Activated CD4-positive, CD25-positive, alpha-beta regulatory T cell (primary cell): ENCODE measurements around the gene FUS.
A peak's percentile ranks its signal among the peaks of the same experiment; 100 is the strongest.
"Not testable (repeated sequence)": the region's sequence is repeated elsewhere in the genome, so short reads cannot be mapped to it uniquely, and the experiment has no call there.

ENCODE experiments used
- DNase-seq, 4 experiments: peaks; one replicate each; lab custom pipeline; 2025; lab: John Stamatoyannopoulos, UW

The FUS gene

DNA sequence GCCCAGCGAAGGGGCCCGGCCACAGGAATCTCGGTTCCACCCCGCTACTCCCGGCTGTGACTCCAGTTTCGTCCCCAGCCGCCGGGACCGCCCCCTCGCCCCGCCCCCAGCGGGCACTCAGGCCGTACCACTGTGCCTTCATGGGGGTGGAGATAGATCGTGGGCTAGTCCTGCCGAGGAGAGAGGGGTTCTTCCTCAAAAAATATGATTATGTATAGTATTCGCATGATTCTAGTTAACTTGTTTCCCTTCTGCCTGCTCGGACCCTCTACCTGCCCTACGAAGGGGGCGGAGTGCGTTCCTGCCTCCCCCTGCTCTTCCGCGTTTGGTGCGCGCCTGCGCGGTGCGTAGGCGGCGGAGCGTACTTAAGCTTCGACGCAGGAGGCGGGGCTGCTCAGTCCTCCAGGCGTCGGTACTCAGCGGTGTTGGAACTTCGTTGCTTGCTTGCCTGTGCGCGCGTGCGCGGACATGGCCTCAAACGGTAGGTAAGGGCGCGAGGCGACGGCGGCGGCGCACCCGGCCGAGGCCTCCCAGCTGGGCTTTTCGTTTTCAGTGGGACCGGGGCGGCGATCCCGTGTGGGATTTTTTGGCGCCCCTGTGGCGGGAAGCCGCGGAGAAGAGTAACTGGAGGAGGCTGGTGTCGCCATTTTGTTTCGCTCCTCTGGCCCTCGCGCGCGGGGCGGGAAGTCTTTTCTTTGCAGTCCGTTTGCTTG, at the start of gene FUS:
FUS (plus strand) TSS at position 393 of the 713 bp plus-strand sequence; CDS start at position 469, 76 bp downstream.
- DNase-seq = peak; percentile 84 to 92 (median 84)

DNA sequence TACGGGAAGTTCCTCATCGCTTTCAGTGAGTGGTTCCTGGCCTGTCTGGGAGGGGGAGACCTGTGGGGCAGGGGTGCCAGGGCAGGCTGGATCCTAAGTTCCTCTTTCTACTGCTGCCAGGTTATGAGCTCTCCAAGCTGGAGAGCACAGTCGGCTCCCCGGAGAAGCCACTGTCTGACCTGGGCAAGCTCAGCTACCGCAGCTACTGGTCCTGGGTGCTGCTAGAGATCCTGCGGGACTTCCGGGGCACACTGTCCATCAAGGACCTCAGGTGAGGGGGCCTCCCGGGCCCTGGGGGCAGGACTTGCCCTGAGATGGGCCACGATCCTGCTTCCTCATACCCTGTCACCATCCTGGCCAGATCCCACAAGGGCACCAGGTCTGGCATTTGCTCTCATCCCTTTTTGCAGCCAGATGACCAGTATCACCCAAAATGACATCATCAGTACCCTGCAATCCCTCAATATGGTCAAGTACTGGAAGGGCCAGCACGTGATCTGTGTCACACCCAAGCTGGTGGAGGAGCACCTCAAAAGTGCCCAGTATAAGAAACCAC, 49.5 kb upstream of the FUS start:
- DNase-seq = no peak

DNA sequence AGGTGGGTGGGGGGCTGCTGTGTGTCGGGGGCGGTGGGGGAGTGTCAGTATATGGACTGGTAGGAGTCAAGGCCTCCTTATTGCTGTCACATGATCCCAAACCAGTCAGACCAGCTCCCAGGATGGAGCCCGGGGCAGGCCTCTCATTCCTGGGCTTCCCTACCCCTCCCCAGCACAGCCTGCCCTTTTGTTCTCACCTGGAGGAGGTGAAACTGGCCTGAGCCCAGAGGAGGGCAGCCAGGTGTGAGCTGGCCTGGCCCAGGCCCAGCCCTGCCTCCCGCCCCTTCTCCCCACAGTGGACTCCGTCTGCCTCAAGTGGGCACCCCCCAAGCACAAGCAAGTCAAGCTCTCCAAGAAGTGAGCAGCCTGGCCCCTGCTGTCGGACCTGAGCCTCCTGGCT, 49.0 kb upstream of the FUS start:
- no peak for DNase-seq

DNA sequence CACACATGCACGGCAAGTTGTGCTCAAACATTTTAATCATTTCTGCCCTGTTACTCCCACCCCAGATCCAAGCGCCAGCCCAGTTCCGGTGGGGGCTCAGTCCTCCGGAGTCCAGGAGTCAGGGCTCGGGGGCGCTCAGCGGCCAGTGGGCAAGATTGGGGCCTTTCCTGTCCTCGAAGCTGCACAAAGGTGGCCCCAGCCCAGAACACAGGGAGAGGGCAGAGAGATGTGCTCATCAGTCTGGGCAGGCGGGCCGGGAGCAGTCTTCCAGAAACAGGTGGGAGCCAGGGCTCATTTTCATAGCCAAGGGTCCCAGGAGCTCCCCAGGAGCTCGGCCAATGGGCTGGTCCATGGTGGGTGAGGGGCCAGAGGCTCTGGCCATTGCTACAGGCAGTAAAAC, 48.5 kb upstream of the FUS start:
- no peak for DNase-seq

DNA sequence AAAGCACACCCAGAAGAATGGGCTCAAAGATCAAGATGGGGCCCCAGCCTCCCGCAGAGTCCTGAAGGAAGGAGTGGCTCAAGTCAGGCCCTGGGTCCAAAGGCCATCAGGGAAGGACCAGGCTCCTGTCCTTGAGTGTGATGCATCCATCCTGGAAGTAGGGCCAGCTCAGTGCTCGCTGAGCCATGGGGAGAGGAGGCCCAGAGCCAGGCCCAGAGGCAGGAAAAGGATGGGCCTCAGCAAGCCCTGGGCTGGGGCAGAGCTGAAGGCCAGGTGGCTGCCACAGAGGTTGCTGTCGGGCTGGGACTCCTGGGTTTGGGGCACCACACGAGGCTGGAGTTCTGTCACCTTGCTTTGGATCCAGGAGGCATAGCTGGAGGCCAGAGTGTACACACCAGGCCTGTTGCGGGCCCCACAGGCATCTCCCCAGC, 48.1 kb upstream of the FUS start:
- DNase-seq = no peak

DNA sequence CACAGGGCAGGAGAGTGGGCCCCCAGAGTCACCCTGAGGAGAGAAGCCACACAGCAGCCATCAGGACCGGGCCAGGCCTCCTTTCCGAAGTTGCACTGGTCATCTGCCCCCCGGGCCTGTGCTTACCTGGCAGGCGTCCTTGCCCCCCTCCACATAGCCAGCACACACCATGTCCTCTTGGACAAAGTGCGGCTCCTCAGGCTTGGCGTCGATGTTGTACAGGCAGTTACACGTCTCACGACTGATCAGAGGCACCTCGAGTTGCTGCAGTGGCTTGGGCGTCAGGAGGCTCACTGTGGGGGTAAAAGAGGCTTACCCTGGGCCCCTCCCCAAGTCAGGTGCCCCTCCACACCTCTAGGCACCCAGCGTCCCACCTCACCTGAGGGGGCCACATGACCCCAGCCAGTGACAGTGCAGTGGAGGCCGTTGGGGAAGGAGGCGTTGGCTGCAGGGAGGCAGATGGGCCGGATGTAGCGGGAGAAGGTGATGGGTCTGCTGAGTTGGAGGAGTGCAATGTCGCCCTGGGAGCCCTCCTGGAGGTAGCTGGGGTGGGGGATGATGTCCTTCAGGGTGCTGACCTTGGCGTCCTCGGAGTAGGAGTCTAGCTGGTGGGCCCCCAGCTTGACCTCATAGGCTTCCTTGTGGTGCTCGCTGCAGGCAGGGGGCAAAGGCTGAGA, 47.5 kb upstream of the FUS start:
- DNase-seq = no peak

DNA sequence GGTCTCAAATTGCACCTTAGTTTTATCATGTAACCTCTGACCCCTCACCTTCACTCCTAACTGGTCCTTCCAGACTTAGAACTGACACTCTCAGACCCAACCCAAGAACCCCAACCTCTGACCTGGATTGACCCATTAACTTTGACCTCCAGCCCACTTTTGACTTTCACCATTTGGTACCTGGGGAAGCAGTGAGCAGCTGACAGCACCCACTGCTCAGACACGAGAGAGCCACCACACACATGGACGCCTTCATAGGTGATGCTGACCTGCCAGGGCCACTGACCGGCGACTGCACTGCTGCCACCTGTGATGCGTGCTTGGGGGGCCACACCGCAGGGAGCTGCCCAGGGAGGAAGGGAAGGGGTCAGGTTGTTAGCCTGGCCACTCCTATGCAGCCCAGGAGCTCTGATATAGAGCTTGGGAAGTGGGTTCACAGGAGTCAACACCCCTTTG, 46.9 kb upstream of the FUS start:
- DNase-seq = no peak

DNA sequence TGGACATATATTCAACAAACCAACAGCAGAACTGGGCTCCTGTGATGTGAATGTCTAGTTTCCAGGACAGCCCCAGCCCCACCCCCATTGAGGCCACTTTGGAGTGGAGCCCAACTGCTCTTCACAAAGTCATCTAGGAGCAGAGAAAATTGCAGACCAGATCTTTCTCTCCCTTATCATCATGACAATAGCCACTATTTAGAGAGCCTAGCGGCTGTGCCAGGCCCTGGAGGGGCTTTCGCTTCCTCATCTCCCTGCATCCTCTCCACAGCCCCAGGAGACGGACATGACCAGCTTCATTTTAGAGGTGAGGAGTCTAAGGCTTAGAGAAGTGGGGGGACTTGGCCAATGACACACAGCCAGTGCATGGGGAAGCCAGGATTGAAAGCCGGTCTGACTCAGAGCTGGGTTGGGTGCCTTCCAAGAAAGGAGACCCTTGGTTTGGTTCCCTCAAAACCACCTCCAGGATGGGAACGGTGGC, 45.8 kb upstream of the FUS start:
- no peak for DNase-seq

DNA sequence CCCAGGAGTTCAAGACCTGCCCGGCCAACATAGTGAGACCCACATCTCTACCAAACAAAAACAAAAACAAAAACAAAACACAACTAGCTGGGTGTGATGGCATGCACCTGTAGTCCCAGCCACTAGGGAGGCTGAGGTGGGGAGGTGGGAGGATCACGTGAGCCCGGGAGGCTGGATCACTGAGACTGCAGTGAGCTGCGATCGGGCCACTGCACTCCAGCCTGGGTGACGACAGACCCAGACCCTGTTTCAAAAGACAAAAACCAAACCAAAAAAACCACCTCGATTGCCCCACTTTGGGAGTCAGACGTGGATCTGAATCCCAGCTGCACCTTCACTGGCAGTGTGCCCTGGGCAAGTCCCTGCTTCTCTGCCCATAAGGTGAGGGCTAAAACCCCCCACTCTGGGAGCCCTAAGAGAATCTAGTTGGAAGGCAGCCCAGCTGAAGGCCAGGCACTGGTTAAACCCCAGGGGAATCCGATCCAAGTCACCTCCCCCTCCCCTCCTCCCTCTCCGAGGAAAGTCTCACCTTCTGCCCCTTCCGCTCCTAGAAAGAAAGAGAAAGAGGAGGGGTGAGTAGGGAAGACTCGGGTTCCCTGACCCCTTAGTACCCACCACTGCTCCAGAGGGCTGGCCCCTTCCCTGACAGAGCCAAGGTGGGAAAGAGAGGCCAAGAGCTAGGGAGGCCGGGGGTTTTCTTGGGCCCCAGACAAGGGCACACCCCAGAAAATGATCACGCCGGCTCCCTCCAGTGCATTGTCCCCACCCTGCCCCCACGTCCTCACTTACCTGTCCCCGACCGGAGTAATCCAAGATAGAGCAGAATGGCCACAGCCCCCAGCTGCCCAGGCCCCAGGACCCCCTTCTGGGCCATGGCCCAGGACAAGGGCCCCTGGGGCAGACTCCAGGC, 45.1 kb upstream of the FUS start:
- no peak for DNase-seq

DNA sequence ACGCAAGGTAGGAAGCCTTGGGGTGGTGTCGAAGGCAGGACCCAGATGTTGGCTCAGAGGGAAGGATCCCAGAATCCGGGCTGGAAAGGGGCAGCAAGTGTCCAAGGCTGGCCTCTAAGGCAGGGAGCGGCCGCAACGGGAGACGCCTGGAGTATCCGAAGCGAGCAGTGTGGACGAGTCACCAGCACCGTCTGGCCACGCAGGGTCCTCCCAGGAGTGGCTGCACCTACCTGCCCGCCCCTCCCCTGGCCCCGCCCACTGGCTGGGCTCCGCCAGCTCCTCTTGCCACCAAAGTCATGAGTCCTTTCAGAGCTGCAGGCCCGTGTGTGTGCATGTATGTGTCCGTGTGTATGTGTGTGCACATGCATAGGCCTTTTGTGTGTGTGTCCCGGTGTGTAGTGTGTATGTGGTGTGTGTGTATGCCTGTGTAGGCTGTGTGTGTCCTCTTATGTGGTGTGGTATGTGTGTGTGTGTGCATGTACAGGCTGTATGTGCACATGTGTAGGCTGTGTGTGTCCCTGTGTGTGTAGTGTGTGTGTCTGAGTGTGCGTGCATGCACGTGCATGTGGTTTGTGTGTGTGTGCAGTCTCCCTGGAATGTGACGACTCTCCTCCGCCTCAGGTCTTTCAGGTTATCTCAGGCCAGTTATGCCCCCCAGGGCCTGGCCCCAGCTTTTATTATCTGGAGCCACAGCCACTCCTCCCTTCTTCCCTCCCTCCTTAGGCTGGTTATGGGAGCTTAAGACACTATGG, 44.2 kb upstream of the FUS start, which contains the start of gene PRSS8:
PRSS8 (minus strand) TSS at position 193 of the 752 bp plus-strand sequence. CDS start 229 bp downstream, outside the sequence.
- DNase-seq = no peak

DNA sequence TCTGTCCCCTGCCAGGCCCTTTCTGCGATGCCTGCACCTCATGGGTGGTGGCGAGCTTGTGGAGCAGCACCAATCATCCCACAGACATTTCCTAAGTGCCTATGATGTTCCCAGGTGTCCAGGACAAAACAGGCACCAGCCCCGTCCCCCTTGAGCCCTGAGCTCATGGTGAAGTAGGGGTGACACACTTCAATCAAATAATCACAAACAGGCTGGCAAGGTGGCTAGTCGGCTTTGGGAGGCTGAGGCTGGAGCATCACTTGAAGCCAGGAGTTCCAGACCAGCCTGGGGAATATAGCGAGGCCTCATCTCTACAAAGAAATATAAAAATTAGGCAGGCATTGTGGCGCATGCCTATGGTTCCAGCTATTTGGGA, 43.7 kb upstream of the FUS start:
- no peak for DNase-seq

DNA sequence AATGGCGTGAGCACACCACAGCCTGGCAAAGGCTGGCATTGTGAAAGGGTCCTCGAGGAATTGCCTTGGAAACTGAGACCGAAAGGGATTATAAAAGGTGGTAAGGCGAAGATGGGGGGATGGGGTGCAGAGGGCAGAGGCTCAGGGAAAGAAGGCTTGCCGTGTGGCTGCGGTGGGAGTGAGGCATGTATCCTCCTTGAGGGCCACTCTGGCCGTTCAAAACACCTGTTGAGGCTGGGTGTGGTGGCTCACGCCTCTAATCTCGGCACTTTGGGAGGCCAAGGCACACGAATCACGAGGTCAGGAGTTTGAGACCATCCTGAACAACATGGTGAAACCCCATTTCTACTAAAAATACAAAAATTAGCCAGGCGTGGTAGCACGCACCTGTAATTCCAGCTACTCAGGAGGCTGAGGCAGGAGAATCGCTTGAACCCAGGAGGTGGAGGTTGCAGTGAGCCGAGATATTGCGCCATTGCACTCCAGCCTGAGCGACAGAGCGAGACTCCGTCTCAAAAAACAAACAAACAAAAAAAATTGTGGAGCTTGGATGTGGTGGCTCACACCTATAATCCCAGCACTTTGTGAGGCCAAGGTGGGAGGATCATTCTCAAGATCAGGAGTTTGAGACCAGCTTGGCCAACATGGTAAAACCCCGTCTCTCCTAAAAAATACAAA, 43.0 kb upstream of the FUS start:
- DNase-seq = not testable (repeated sequence)

DNA sequence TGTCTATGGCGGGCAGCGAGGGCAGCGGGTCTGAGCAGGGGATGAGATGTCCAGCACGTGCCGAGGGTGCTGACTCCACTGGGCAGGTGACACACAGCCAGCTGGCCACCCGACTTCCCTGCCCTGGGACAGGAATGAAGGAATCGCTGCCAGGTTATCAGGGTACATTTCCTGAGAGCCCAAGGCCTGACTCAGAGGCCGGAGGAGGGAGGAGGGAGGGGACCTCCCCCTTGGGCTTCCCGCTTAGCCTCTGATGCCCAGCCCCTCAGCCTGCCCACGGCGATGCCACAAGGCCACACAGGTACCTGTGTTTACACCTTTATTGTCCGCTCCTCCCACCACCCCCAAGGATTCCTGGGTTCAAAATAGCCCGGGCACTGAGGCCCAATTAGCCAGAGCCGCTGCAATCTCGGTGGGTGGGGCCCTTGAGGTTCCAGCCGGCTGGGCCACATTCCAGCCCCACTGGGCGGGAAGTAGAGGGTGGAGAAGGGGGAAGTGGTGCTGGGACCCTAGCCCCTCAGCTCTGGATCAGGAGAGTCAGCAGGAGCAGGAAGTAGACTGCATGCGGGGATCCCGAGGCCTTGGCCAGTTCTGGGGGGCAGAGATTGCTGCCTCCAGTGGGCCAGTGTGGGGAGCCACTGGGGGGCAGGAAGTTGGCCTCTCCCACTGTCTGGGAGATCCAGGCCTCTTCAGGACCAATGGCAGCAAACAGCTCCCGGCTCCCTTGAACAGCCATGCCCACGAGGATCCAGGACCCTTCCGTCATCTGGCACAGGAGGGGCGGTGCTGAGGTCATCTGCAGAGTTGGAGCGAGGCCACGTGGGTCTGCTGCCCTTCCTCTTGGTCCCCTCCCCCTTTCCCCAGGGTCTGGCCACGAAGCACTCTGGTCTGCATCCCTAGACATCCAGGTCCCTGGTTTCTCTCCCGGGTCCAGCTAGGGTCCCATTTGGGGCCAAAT, 41.0 kb upstream of the FUS start:
- no peak for DNase-seq

DNA sequence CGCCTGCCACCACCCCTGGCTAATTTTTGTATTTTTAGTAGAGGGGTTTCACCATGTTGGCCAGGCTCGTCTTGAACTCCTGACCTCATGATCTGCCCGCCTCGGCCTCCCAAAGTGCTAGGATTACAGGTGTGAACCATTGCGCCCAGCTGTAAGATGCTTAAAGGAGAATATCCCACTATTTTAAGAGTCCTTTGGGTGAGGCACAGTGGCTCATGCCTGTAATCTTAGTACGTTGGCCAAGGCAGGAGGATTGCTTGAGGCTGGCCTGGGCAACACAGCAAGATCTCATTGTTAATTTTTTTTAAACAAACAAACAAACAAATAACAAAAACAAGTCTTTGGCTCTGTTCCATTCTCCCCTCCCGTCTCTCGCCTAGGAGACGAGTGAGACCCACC, 38.9 kb upstream of the FUS start:
- DNase-seq = not testable (repeated sequence)

DNA sequence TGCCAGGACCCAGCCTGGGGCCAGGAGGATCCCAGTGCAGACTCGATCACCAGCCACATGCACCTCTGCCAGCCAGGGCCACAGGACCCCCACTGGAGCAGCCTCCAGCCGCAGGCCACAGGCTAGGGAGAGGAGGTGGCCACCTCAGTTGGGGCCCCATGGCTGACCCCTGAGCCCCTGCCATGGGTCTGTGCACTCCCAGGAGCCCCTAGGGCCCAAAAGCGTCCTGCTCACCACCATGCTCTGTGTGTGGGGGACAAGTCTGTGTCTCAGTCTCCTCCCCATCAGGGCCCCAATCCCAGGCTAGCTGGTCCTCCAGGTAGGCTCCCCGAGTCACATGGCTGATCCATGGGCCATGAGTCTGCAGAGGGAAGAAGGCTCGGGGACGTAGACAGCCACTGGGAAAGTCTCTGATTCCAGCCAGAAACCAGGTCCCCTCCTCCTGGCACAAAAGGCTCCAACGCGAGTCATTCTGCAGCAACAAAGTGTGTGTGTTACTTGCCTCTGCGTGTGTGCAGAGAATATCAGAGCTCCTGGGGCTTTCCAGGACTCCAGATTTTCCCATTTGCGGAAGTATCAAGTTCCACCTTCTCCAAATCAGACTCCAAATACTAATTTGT, 38.3 kb upstream of the FUS start:
- DNase-seq = no peak

DNA sequence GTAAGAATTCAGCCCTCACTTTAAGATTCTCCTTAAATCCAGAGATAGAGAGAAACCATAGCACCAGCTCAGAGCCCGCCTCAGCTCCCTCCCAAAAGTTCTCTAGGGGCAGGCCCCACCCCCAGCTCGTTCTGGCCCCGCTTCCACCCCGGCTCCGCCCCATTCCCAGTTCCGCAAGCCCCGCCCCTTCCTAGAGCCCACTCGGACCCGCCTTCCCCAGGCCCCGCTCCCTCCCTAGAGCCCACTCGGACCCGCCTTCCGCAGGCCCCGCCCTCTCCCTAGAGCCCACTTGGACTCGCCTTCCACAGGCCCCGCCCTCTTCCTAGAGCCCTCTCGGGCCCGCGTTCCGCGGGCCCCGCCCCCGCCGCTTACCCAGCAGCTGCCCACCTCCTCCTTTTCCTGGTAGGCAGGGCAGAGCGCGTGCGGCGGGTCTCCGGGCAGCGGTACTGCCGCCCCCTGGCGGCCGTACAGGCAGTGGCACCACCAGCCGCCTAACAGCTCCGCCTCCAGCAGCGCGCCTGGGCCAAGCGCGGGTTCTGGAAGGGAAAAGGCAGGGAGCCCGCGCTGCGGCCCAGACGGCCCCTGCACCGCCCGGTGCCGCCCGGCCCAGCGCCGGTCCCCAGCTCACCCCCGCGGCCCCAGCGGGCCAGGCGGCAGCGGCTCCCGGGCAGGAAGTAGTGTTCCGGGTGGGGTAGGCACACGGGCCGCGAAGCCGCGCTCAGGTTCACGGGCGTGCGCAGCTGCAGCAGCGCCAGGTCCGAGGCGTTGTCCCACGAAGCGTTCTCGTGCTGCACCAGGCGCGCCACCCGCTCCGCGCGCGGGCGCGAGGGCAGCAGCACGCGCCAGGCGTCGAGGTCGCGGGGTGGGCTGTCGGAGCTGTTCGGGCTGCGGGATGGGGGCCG, 37.6 kb upstream of the FUS start:
- DNase-seq = peak; percentile 97 to 98 (median 98)

DNA sequence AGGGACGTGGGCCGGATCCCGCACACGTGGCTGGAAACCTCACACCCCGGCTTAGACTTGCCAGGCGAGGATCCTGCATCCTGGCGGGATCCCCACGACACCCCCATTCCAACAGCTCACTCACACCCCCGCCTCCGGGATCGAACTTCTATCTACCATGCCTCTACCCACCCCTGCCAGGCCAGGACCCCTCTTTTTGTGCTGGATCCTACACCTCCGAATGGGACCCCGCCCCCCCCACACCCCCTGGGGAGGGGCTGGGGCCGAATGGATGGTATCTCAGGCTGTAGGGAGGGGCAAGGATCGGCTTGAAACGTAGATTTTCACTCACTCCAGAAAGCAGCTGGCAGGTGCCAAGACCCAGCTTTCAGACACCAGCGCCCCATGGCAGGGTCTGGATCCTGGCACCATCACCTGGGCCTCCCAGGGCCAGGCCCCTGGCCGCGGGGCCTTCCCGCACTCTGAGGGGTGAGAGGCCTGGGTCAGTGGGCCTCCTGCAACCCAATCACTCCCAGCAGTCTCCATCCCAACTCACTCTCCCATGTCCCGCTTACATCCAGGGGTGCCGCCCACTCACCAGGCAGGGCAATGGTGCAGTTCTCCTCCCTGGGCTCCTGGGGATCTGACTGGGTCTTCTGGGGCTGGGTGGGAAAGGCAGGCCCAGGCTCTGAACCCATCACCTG, 36.8 kb upstream of the FUS start:
- DNase-seq = no peak
